Astrocyte of the hippocampus (primary cell): ENCODE data around the gene ETFBKMT.
"Not testable (repeated sequence)": the region's sequence is repeated elsewhere in the genome, so short reads cannot be mapped to it uniquely, and the experiment has no call there.

ENCODE experiments used
- DNase-seq: peaks from one replicate; pipeline ENCODE4 v3.0.0; 2011; ENCODE audit warnings: low read depth, low spot score

The ETFBKMT gene

GRCh38 chr12:31718542-31719198 lies 59.2 kb downstream of the ETFBKMT start:
- not testable (repeated sequence) for DNase-seq

GRCh38 chr12:31722580-31722979 lies 63.1 kb downstream of the ETFBKMT start:
- DNase-seq, result no peak
